Neural crest cell (in vitro differentiated cells): ENCODE measurements around the gene FBXW8. TPM values are rescaled to one million over a fixed set of nuclear protein-coding genes. Genes with fewer than 3 reads are reported as not detected.

Experiments
- DNase-seq: peaks from one replicate; pipeline ENCODE4 v3.0.0; 2021; ENCODE audit warnings: low read depth, mixed read lengths, low spot score
- H3K27ac Mint-ChIP-seq: one replicate; pipeline ENCODE4 v1.8.0; 2021; ENCODE audit warnings: mild to moderate bottlenecking, mixed read lengths; ENCODE audit not compliant: unreplicated experiment
- H3K27me3 Mint-ChIP-seq: 2 replicates; pipeline ENCODE4 v1.8.0; 2021; ENCODE audit warnings: low read depth, mild to moderate bottlenecking, mixed read lengths
- H3K36me3 Mint-ChIP-seq: 2 replicates; pipeline ENCODE4 v1.8.0; 2021; ENCODE audit warnings: low read depth, mild to moderate bottlenecking, mixed read lengths
- H3K4me1 Mint-ChIP-seq: 2 replicates; pipeline ENCODE4 v1.8.0; 2021; ENCODE audit warnings: mixed read lengths
- H3K4me3 Mint-ChIP-seq: one replicate; pipeline ENCODE4 v1.8.0; 2021; ENCODE audit warnings: mild to moderate bottlenecking, mixed read lengths
- H3K9me3 Mint-ChIP-seq: 2 replicates; pipeline ENCODE4 v1.8.0; 2021; ENCODE audit warnings: mixed read lengths
- CTCF ChIP-seq: fragments of 200-600 bp; sonication (generic); conservative IDR thresholded peaks from 2 replicates; pipeline ENCODE4 v1.5.0; 2021; ENCODE audit warnings: antibody characterized with exemption, mild to moderate bottlenecking
- total RNA-seq: library from RNA; stranded (reverse); gene quantifications from 2 replicates; pipeline ENCODE4 v1.2.1, GENCODE V29; 2021

The FBXW8 gene
- total RNA-seq, 1 donor from 2014 or later, result 34.8 TPM

- Mint-ChIP-seq H3K36me3 (peaks cover 2% of the 10 kb centered on the region), H3K27me3 (peaks cover 16% of the 10 kb centered on the region), H3K9me3 (peaks cover 3% of the 10 kb centered on the region), H3K27ac (peak overlapping the region; percentile 10), H3K4me1 (peaks cover 15% of the 10 kb centered on the region), H3K4me3 (peak overlapping the region; percentile 86)
- TF ChIP-seq CTCF, result no peak
- no peak for DNase-seq
Measured at GRCh38 chr12:116910280-116910644, 488 bp upstream of the FBXW8 start.

DNA sequence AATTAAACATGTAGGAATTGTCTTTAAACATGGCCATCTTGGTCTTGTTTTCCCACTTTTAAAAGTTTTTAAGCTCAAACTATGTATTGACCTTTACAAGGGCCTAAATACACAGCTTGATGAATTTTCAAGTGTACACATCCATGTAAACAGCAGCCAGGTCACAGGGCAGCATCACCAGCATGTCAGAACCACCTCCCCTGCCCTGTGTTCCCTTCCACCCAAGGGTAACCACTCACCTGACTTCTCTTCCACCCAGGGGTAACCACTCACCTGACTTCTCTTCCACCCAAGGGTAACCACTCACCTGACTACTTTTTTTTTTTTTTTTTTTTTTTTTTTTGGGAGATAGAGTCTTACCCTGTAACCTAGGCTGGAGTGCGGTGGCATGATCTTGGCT is 4.6 kb downstream of the FBXW8 start:
- Mint-ChIP-seq H3K9me3 (peaks cover 3% of the 10 kb centered on the region), H3K4me1 (peaks cover 26% of the 10 kb centered on the region), H3K27me3 (no peaks in the 10 kb centered on the region), H3K27ac (no peak overlapping the region), H3K4me3 (peak overlapping the region; percentile 57), H3K36me3 (peaks cover 7% of the 10 kb centered on the region)
- no peak for TF ChIP-seq CTCF
- no peak for DNase-seq

DNA sequence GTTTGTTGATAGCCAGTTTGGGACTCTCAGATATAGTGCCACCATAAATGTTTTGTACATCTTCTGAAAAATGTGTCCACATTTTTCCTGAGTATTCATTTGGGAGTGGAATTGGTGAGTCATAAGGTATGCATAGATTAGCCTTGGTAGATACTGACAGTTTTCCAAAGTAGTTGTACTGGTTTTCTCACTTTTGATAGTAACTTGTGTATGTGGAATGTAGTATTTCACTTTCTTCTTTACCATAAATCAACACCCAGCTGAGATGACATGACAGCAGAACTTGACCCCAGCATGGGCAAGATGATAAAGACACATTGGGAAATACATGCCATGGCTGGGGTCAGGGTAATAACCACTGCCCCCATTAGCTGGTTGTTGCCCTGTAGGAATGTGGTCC is 5.4 kb downstream of the FBXW8 start:
- Mint-ChIP-seq H3K4me1 (peaks cover 21% of the 10 kb centered on the region), H3K9me3 (no peaks in the 10 kb centered on the region), H3K27ac (no peak overlapping the region), H3K27me3 (no peaks in the 10 kb centered on the region), H3K4me3 (no peak overlapping the region), H3K36me3 (peaks cover 7% of the 10 kb centered on the region)
- DNase-seq, result no peak
- no peak for TF ChIP-seq CTCF

DNA sequence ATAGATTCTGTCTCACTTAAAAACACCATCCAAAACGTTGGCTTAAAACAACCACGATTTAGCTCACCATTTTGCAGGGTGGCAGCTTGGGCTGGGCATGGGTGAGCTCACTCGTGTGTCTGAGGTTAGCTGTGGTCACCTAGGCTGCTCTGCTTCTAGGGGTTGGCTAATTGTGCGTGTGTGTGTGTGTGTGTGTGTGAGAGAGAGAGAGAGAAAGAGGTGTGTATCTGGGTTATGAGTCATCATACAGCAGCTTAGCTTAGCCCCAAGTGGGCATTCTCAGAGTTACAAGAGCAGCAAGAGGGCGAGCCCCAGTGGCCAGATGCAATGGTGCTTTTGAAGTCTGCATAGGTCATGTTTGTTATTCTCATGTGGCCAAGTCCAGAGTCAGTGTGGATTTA is 6.0 kb downstream of the FBXW8 start:
- Mint-ChIP-seq H3K27ac (no peak overlapping the region), H3K36me3 (peaks cover 7% of the 10 kb centered on the region), H3K27me3 (no peaks in the 10 kb centered on the region), H3K4me3 (no peak overlapping the region), H3K4me1 (peaks cover 16% of the 10 kb centered on the region), H3K9me3 (no peaks in the 10 kb centered on the region)
- no peak for DNase-seq
- TF ChIP-seq CTCF, result no peak

DNA sequence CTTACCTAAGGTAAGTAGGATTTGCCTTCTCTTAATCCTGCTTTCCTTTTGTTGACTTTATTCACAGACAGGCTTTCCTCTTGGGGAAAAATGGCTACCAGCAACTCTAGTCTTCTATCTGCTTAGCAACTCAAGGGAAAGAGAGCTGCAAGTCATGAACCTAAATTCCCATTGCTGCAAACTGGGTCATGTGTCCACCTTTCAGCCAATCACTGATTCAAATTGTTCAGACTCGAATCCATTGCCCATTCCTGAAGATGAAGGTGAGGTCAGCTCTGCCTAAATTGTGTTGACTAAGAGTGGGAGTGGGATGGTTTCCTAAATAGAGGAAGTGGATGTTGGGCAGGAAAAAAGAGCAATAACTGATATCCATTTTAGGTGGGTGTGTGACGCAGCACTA is 7.7 kb downstream of the FBXW8 start:
- Mint-ChIP-seq H3K27ac (no peak overlapping the region), H3K4me1 (peaks cover 11% of the 10 kb centered on the region), H3K9me3 (no peaks in the 10 kb centered on the region), H3K36me3 (peaks cover 7% of the 10 kb centered on the region), H3K27me3 (no peaks in the 10 kb centered on the region), H3K4me3 (no peak overlapping the region)
- TF ChIP-seq CTCF, result no peak
- no peak for DNase-seq

DNA sequence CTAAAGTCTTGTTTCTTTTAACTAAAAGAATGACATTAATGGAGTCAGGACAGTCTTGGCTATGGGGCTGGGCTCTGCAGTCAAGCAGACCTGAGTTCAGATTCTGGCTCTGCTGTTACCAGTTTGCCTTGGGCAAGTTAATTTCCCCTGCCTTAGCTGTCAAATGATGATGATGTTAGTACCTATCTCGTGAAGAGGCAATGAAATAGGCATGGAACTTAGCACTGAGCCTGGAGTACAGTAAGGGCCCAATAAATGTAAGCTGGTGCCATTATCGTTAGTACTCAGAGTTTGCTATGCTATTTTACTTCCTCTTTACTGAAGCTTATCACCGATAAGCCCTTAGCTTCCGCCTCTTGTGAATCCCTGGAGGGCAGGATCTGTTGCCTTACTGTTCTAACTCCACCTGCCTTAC is 8.5 kb downstream of the FBXW8 start:
- Mint-ChIP-seq H3K4me3 (no peak overlapping the region), H3K9me3 (no peaks in the 10 kb centered on the region), H3K4me1 (peaks cover 11% of the 10 kb centered on the region), H3K36me3 (peaks cover 7% of the 10 kb centered on the region), H3K27me3 (no peaks in the 10 kb centered on the region), H3K27ac (no peak overlapping the region)
- no peak for DNase-seq
- no peak for TF ChIP-seq CTCF
